Bronchial epithelial cell (primary cell): ENCODE measurements around the gene PIGV. TPM values are rescaled to one million over a fixed set of nuclear protein-coding genes. Genes with fewer than 3 reads are reported as not detected.

Experiments
- DNase-seq: peaks from one replicate; pipeline ENCODE4 v3.0.0-alpha.2; 2010; ENCODE audit warnings: low read depth
- FAIRE-seq: peaks from 2 replicates; lab custom pipeline; 2011; peaks lifted over from hg19 to GRCh38; lab: Jason Lieb, UNC
- H3K27me3 ChIP-seq: 2 replicates; pipeline ENCODE4 v1.5.1; 2011; ENCODE audit warnings: low read length; ENCODE audit not compliant: control insufficient read depth, insufficient read depth
- H3K36me3 ChIP-seq: 2 replicates; pipeline ENCODE4 v1.5.1; 2011; ENCODE audit warnings: low read length; ENCODE audit not compliant: control insufficient read depth, insufficient read depth
- H3K4me3 ChIP-seq: 2 replicates; pipeline ENCODE4 v1.5.1; 2011; ENCODE audit warnings: mild to moderate bottlenecking, low read depth, low read length, control low read depth
- CTCF ChIP-seq: IDR thresholded peaks from 2 replicates; pipeline ENCODE4 v1.5.1; 2011; ENCODE audit warnings: mild to moderate bottlenecking, moderate library complexity, low read length, control low read depth, inconsistent platforms; ENCODE audit not compliant: insufficient read depth, severe bottlenecking
- total RNA-seq: library from RNA; depleted of rRNA; stranded (reverse); fragments of >200 nt; gene quantifications from 2 replicates; pipeline ENCODE4 v1.2.1, GENCODE V29; 2014

The PIGV gene
- total RNA-seq, 1 donor from 2014 or later = 14.2 TPM

GRCh38 chr1:26784023-26784871 lies 3.5 kb upstream of the PIGV start:
- peaks cover 14% of the 10 kb centered on the region for H3K36me3 ChIP-seq
- no peaks in the 10 kb centered on the region for H3K27me3 ChIP-seq
- FAIRE-seq (no peak), DNase-seq (no peak)
- TF ChIP-seq CTCF = no peak
- no peak overlapping the region for H3K4me3 ChIP-seq

GRCh38 chr1:26784886-26785285 lies 2.9 kb upstream of the PIGV start:
- no peak for TF ChIP-seq CTCF
- peaks cover 8% of the 10 kb centered on the region for H3K36me3 ChIP-seq
- DNase-seq = no peak
- no peaks in the 10 kb centered on the region for H3K27me3 ChIP-seq
- FAIRE-seq = no peak
- H3K4me3 ChIP-seq = no peak overlapping the region

- no peaks in the 10 kb centered on the region for H3K27me3 ChIP-seq
- no peak for TF ChIP-seq CTCF
- DNase-seq (no peak), FAIRE-seq (no peak)
- no peak overlapping the region for H3K4me3 ChIP-seq
- H3K36me3 ChIP-seq = no peaks in the 10 kb centered on the region
These were observed 1.9 kb upstream of the PIGV start for GRCh38 chr1:26785611-26786436.

GRCh38 chr1:26786437-26787380 lies 1.0 kb upstream of the PIGV start:
- Histone ChIP-seq H3K27me3 (no peaks in the 10 kb centered on the region), H3K36me3 (no peaks in the 10 kb centered on the region), H3K4me3 (peak overlapping the region; percentile 62)
- DNase-seq = no peak
- TF ChIP-seq CTCF = no peak
- FAIRE-seq = no peak

- Histone ChIP-seq H3K27me3 (no peaks in the 10 kb centered on the region), H3K36me3 (no peaks in the 10 kb centered on the region), H3K4me3 (peak overlapping the region; percentile 62)
- TF ChIP-seq CTCF = no peak
- DNase-seq (peak; percentile 51), FAIRE-seq (no peak)
These were observed 407 bp upstream of the PIGV start for GRCh38 chr1:26787381-26787705.
